GM21390 (cell line): Measurements from ENCODE around the gene EVL.

Experiments
- ATAC-seq: cut with Tn5 transposase; IDR thresholded peaks from one replicate; pipeline ENCODE4 v1.9.1; 2021; ENCODE audit not compliant: unreplicated experiment

The EVL gene

DNA sequence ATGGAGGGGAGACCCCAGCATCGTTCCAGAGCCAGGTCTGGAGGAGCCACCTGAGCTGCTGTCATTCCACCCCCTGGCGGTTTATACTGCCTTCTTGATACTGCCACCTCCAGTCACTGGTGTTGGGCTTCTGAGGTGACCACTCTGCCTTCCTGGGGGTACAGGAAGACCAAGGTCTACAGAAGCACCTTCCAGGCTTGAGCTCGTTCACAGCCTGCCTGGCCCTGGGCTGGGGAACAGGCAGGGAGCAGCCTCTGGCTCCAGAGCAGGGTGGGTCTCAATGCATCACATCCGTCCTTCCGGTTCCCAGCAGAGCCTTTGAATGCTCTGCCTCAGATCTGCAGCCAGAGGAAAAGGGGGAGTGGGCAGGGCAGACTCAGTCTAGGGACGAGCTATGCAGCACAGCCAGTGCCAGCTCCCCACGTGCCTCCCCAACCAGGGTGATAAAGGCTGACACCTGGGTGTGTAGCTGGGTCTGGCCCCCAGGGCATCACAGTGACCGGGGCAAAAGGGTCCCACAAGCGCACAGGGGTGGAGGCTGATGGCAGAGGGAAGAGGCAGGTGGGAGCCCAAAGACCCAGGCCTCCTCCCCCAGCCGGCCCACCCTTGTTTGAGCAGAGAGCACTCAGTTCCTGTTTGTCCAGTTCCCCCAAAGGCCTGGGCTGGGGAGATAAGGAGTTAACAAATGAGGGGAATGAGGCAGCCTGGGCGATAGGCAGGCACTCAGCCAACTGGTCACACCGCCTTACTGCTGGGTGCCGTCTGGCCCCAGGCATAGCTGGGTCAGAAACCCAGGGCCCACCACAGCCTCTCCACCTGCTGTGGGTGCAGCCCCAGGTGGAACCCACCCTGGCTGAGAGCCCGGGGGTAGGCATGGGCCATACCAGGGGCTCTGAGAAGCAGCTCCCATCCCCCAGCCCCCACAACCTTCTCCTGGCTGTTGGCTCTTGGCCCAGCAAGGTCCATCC is 77.1 kb downstream of the EVL start:
- ATAC-seq: no peak

DNA sequence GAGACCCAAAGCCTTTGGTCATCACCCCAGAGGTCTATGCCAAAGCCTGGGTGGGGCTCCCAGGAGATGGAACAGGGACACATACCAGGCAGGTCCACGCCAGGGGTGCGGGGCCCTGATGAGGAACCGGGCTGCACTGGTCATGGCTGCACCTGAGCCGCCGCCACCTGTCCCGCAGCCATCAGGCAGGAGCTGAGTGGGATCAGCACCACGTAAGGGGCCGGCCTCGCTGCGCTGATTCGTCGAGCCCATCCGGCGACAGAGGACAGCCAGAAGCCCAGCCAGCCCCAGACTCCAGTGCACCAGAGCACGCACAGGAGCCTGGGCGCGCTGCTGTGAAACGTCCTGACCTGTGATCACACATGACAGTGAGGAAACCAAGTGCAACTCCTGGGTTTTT is 78.3 kb downstream of the EVL start:
- no peak for ATAC-seq

DNA sequence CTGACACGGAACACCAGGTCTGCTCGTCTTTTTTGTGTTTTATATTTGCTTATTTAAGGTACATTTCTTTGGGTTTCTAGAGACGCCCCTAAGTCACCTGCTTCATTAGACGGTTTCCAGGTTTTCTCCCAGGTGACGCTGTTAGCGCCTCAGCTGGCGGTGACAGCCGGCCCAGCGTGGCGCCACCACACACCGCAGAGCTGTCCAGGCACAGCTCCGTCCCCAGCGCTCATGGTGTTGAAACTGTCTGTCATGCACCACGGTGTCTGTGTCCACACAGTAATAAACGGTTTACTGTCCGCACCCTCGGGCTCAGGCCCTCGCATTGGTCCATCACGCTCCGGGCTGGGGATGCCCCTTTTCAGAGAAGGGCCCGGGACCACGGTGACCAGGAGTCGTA is 78.7 kb downstream of the EVL start:
- ATAC-seq: no peak

DNA sequence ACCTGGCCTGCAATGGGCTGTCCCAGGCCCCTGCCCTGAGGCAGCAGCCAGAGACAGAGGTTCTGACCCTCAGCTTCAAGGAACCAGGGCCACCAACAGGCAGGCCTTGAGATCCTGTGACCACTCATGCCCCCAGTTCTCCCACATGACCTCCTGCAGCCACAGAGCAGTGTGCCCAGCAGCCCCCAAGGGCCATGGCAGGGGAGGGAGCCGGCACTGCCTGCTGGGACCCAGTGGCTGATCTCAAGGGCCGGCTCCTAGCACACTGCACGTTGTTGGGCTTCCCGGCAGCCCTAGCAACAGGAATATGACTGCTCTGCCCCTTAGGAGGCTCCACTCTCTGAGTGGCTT is 79.4 kb downstream of the EVL start:
- no peak for ATAC-seq

- no peak for ATAC-seq
Measured at GRCh38 chr14:100144996-100145646, 79.9 kb downstream of the EVL start.

DNA sequence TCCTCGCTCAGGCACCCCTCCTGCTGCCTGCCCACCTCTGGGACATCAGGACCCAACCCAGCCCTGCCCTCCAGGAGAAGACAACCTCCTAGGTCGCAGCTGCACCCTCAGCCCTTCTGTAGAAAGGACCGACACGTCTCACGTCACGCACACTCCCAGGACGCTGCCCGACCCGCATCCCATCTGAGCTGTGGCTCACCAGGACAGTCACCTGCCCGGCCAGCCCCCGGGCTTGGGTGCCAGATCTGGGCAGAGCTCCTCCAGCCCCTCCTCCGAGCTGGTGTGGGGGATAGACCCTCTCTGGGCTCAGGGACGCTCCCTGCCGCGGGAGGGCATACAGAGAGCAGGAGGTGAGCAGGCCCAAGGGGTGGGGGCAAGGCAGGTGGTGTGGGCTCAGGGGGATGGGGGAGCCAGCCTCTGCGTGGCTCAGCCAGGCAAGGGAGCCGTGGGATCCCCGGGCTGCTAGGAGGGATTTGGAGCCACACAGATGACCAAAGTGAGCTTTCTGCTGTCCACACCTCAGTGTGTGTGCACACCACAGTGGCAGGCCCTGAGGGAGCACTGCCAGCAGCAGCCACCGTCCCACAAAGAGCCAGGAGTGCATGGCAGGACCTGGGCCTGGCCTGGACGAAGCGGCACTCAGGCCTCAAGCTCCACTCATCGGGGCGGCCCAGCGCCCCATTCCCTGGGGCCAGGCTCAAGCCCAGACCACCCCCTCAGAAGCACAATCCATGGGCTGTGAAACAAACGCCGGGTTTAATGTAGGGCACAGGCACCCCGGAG is 80.7 kb downstream of the EVL start:
- no peak for ATAC-seq

DNA sequence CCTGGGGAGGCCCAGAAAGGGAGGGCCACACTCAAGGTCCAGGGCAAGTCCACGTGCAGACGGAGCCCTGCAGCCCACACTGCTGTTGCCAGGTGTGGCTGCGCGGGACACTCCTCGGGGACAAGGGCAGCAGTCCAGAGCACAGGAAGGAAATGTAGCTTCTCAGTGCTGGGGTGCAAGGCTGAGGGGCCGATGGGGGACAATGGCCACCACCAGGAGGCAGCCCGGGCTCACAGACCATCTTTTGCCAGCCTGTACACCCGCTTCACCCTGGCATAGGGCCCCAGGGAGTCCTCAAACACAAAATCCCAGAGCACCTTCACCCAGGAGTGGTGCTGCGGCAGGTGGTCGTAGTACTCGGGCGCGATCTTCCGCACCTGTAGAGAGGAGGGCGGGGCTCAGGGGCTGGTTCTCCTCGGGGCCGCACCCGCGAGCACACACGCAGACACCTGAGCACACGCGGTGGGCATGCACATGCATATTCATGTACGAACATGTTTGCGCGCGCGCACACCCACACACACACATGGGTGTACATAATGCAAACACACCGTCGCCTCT is 81.4 kb downstream of the EVL start:
- ATAC-seq: no peak

- ATAC-seq: no peak
Measured at GRCh38 chr14:100147181-100147631, 82.0 kb downstream of the EVL start.

DNA sequence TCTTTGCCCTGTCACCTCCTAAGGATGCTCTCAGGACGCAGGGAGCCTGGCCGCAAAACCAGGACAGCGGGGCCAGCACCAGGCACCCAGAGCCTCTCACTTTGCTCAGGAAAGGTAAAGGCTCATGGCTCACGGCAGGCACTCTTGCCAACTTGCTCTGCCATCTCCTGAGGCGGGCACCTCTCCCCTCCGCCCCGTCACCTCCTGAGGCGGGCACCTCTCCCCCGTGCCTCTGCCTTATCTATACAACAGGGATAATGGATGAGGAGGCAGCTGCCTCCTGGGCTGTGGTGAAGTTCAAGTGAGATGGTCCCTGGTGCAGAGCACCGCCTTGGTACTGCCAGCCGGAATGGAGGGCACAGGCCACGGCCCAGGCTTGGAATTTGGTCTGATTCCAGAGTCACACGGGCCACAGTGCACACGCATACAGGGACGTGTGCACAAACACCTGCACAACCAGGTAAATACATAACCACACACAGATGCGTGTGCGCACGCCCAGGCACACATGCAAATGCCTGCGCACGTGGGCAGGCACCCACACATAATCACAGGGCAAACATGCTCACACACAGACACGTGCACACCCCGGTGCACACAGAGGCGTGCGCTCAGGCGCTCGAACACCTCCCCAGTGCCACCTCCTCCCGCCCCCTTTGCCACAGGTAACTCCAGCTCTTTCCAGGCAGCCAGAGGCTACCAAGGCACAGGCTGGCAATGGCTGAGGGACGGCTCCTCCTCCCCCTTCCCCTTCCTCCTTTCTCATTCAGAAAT is 82.7 kb downstream of the EVL start:
- ATAC-seq: no peak

DNA sequence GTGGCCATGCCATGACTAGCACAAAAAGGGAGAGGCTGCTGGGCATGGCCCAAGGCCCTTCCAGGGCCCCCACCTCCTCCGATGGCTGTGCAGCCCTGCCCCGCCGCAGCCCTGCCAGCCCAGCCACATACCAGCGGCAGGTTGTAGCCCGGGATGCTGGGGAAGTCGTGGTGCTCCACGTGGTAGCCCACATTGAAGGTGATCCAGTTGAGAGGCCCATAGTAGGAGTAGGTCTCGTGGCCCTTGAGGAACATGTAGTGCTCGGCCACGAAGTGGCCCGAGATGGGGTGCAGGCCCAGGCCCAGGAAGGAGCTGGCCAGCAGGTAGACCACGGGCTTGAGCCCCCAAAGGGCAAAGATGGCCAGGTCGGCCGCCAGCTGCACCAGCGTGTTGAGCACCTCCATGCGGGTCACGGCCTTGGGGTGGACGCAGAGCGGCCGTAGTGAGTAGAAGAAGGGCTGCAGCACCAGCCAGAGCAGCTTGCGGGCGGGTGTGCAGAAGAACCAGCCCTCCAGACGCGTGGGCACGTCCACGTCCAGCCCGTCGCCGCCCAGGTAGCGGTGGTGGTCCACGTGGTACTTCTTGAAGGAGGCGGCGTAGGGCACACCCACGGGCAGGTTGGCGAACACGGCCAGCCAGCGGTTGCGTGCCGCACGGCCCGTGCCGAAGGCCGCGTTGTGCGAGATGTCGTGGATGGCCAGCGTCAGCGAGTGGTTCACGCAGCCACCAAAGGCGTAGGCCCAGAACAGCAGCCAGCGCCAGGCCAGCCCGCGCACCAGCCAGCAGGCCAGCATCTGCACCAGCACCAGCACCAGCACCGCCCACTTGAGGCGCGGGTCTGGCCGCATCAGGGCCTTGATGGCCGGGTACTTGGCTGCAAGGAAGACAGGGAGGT is 83.9 kb downstream of the EVL start:
- no peak for ATAC-seq

GRCh38 chr14:100149851-100150611 is 84.8 kb downstream of the EVL start:
- no peak for ATAC-seq

- no peak for ATAC-seq
Measured at GRCh38 chr14:100150932-100151587, 85.8 kb downstream of the EVL start.

- no peak for ATAC-seq
Measured at GRCh38 chr14:100152091-100152490, 86.9 kb downstream of the EVL start.

DNA sequence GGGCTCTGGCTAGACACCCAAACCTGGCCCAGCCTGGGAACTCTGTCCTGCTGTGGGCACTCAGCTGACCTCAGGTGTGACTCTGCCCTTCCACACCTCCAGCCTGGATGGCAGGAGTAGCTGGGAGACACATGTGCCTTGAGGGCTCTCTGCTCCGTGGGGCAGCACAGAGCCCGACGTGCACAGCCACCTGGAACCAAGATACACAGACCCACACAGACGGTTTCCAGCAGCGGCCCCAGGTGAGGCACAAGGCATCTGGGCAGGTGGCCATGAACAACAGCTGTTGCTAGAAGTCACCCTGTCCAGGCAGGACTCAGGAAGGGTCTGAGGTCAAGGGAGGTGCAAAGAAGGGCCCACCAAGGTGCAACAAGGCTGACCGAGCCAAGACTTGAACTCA is 88.3 kb downstream of the EVL start:
- ATAC-seq: no peak

- no peak for ATAC-seq
Measured at GRCh38 chr14:100155049-100155621, 89.9 kb downstream of the EVL start.

GRCh38 chr14:100155756-100156616 is 90.8 kb downstream of the EVL start:
- no peak for ATAC-seq

DNA sequence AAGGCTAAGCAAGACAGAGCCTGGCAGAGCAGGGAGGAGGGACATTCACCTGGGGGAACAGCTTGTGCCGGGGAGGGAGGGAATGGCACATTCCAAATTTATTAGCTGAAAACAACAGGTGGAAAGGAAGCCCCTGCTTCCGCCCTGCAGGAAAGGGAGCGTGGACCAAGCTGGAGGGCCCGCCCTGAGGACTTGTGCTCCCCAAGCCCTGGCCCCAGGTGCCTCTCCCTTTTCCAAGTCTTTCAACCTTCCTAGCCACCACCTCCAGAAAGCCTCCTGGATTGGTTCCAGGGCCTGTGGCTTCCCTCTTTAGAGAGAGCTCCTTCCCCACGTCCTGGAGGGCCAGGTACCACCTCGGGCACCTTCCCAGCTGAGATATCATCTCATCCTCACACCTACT is 91.6 kb downstream of the EVL start:
- ATAC-seq: no peak
